ENCODE results near the gene LHCGR. TPM values are rescaled to one million over a fixed set of nuclear protein-coding genes. Genes with fewer than 3 reads are reported as not detected.
"Not testable (repeated sequence)": the region's sequence is repeated elsewhere in the genome, so short reads cannot be mapped to it uniquely, and the experiment has no call there.

The LHCGR gene
- total RNA-seq, 3 donors from 2014 or later = not detected

DNA sequence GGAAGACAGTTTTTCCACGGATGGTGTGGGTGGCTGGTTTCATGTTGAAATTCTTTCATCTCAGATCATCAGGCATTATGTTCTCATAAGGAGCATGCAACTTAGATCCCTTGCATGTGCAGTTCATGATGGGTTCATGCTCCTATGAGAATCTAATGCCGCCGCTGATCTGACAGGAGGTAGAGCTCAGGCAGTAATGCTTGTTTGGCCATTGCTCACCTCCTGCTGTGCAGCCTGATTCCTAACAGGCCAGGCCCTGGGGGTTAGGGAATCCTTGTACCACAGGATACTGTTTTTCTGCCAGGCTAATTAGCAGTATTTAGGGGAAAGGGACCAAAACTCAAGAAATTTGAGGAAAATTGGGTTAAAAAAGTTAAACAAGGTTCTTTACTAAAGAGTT is 5.3 kb upstream of the LHCGR start:
- no peak for DNase-seq
- Mint-ChIP-seq H3K4me1 (ENCODE audit: low read depth) (no peaks in the 10 kb centered on the region), H3K4me3 (no peak overlapping the region), H3K36me3 (ENCODE audit: insufficient read depth) (no peaks in the 10 kb centered on the region), H3K27me3 (ENCODE audit: low read depth) (peaks cover 11% of the 10 kb centered on the region), H3K9me3 (peaks cover 10% of the 10 kb centered on the region)
- no peak for ATAC-seq

DNA sequence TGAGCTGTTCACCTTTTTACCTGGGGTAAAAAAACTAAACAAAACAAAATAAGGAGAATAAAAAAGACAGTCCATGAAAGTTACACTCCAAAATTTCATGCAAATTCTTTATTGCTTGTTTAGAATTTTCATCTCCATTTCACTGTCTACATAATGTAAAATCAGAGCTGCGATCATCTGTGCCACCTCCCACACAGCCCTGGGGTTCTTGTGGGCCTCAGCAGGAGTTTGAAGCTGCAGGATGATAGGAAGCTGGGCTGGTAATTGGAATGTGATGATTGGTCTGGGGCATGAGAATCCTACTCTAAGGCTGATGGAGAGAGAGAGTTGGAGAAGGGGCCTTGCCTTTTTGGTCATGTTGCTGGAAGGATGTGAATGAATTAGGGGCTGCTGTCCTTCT is 4.2 kb upstream of the LHCGR start:
- Mint-ChIP-seq H3K27me3 (ENCODE audit: low read depth) (peaks cover 19% of the 10 kb centered on the region), H3K4me3 (no peak overlapping the region), H3K4me1 (ENCODE audit: low read depth) (no peaks in the 10 kb centered on the region), H3K9me3 (peaks cover 10% of the 10 kb centered on the region), H3K36me3 (ENCODE audit: insufficient read depth) (no peaks in the 10 kb centered on the region)
- ATAC-seq (no peak), DNase-seq (no peak)

- DNase-seq = no peak
- no peak overlapping the region for H3K4me3 Mint-ChIP-seq
- no peaks in the 10 kb centered on the region for H3K36me3 Mint-ChIP-seq (ENCODE audit: insufficient read depth)
- no peak for ATAC-seq
- peaks cover 23% of the 10 kb centered on the region for H3K27me3 Mint-ChIP-seq (ENCODE audit: low read depth)
- H3K9me3 Mint-ChIP-seq = no peaks in the 10 kb centered on the region
- no peaks in the 10 kb centered on the region for H3K4me1 Mint-ChIP-seq (ENCODE audit: low read depth)
Observed at GRCh38 chr2:48756289-48756688, 765 bp upstream of the LHCGR start.

GRCh38 chr2:48754874-48755273 is 650 bp downstream of the LHCGR start:
- Mint-ChIP-seq H3K4me3 (no peak overlapping the region), H3K9me3 (no peaks in the 10 kb centered on the region), H3K36me3 (ENCODE audit: insufficient read depth) (no peaks in the 10 kb centered on the region), H3K4me1 (ENCODE audit: low read depth) (no peaks in the 10 kb centered on the region), H3K27me3 (ENCODE audit: low read depth) (peaks cover 23% of the 10 kb centered on the region)
- DNase-seq (no peak), ATAC-seq (no peak)

- no peaks in the 10 kb centered on the region for H3K36me3 Mint-ChIP-seq (ENCODE audit: insufficient read depth)
- DNase-seq = no peak
- no peak overlapping the region for H3K4me3 Mint-ChIP-seq
- H3K4me1 Mint-ChIP-seq (ENCODE audit: low read depth) = no peaks in the 10 kb centered on the region
- peaks cover 23% of the 10 kb centered on the region for H3K27me3 Mint-ChIP-seq (ENCODE audit: low read depth)
- no peaks in the 10 kb centered on the region for H3K9me3 Mint-ChIP-seq
- ATAC-seq = no peak
Observed at GRCh38 chr2:48753228-48753627, 2.3 kb downstream of the LHCGR start.

- Mint-ChIP-seq H3K9me3 (no peaks in the 10 kb centered on the region), H3K27me3 (ENCODE audit: low read depth) (peaks cover 10% of the 10 kb centered on the region), H3K36me3 (ENCODE audit: insufficient read depth) (no peaks in the 10 kb centered on the region), H3K4me1 (ENCODE audit: low read depth) (no peaks in the 10 kb centered on the region), H3K4me3 (no peak overlapping the region)
- no peak for ATAC-seq
- DNase-seq = no peak
Observed at GRCh38 chr2:48750128-48750739, 5.3 kb downstream of the LHCGR start.

GRCh38 chr2:48749291-48750127 is 6.0 kb downstream of the LHCGR start:
- ATAC-seq (no peak), DNase-seq (no peak)
- H3K4me3 Mint-ChIP-seq = no peak overlapping the region
- no peaks in the 10 kb centered on the region for H3K4me1 Mint-ChIP-seq (ENCODE audit: low read depth)
- no peaks in the 10 kb centered on the region for H3K36me3 Mint-ChIP-seq (ENCODE audit: insufficient read depth)
- H3K9me3 Mint-ChIP-seq = no peaks in the 10 kb centered on the region
- H3K27me3 Mint-ChIP-seq (ENCODE audit: low read depth) = peaks cover 3% of the 10 kb centered on the region

DNA sequence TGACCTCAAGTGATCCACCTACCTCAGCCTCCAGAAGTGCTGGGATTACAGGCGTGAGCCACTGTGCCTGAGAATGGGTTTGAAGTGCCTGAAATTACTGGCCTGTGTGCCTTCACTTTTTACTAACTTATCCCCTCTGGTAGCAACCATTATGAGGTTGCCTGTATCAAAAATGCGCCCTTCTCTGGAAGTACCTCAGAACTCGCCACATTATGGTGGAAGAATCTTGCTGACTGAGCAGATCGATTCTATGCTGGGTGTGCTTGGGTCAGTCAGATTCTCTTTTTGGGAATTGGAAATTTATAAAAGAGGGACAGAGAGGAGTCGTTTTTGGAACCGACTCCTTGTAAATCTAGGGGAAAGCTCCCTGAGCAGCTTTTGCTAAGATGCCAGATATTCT is 8.2 kb downstream of the LHCGR start:
- Mint-ChIP-seq H3K36me3 (ENCODE audit: insufficient read depth) (no peaks in the 10 kb centered on the region), H3K4me3 (no peak overlapping the region), H3K9me3 (no peaks in the 10 kb centered on the region), H3K4me1 (ENCODE audit: low read depth) (no peaks in the 10 kb centered on the region), H3K27me3 (ENCODE audit: low read depth) (no peaks in the 10 kb centered on the region)
- DNase-seq (no peak), ATAC-seq (no peak)

DNA sequence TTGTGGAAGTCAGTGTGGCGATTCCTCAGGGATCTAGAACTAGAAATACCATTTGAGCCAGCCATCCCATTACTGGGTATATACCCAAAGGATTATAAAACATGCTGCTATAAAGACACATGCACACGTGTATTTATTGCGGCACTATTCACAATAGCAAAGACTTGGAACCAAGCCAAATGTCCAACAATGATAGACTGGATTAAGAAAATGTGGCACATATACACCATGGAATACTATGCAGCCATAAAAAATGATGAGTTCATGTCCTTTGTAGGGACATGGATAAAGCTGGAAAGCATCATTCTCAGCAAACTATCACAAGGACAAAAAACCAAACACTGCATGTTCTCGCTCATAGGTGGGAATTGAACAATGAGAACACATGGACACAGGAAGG is 16.3 kb downstream of the LHCGR start:
- DNase-seq; H3K9me3 Mint-ChIP-seq; H3K4me1 Mint-ChIP-seq (ENCODE audit: low read depth); H3K27me3 Mint-ChIP-seq (ENCODE audit: low read depth); H3K4me3 Mint-ChIP-seq; H3K36me3 Mint-ChIP-seq (ENCODE audit: insufficient read depth); ATAC-seq: not testable (repeated sequence)

- no peak for ATAC-seq
- Mint-ChIP-seq H3K4me3 (no peak overlapping the region), H3K9me3 (peaks cover 6% of the 10 kb centered on the region), H3K36me3 (ENCODE audit: insufficient read depth) (no peaks in the 10 kb centered on the region), H3K4me1 (ENCODE audit: low read depth) (no peaks in the 10 kb centered on the region), H3K27me3 (ENCODE audit: low read depth) (peaks cover 10% of the 10 kb centered on the region)
- no peak for DNase-seq
Observed at GRCh38 chr2:48738806-48739205, 16.7 kb downstream of the LHCGR start.

GRCh38 chr2:48736251-48736650 is 19.3 kb downstream of the LHCGR start:
- no peaks in the 10 kb centered on the region for H3K4me1 Mint-ChIP-seq (ENCODE audit: low read depth)
- no peaks in the 10 kb centered on the region for H3K36me3 Mint-ChIP-seq (ENCODE audit: insufficient read depth)
- H3K27me3 Mint-ChIP-seq (ENCODE audit: low read depth) = peaks cover 10% of the 10 kb centered on the region
- peaks cover 6% of the 10 kb centered on the region for H3K9me3 Mint-ChIP-seq
- H3K4me3 Mint-ChIP-seq = no peak overlapping the region
- ATAC-seq (no peak), DNase-seq (no peak)

GRCh38 chr2:48734576-48735303 is 20.8 kb downstream of the LHCGR start:
- DNase-seq = no peak
- Mint-ChIP-seq H3K4me3 (no peak overlapping the region), H3K4me1 (ENCODE audit: low read depth) (no peaks in the 10 kb centered on the region), H3K27me3 (ENCODE audit: low read depth) (peaks cover 10% of the 10 kb centered on the region), H3K36me3 (ENCODE audit: insufficient read depth) (no peaks in the 10 kb centered on the region), H3K9me3 (peaks cover 6% of the 10 kb centered on the region)
- ATAC-seq = no peak

DNA sequence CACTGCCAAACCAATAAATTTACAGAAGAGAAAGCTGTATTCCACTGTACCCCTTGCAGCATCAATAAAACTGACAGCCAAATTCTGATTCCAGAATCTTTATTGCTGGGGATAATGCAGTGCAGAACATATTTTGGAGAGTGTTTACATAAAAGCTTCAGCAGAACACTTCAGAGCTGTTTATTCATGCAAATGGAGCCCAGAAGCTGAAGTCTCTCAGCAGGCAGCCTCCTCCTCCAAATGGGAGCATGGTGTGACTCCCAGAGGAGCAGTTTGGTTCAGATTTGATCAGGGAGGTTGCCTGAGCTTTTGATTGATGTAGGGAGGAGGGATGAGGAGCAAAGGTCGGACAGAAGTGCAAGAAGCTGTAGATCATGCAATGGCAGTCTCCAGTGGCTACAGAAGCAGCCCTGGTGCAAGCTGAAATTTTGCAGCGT is 22.4 kb downstream of the LHCGR start:
- Mint-ChIP-seq H3K4me1 (ENCODE audit: low read depth) (no peaks in the 10 kb centered on the region), H3K36me3 (ENCODE audit: insufficient read depth) (no peaks in the 10 kb centered on the region), H3K9me3 (peaks cover 2% of the 10 kb centered on the region), H3K27me3 (ENCODE audit: low read depth) (peaks cover 10% of the 10 kb centered on the region), H3K4me3 (no peak overlapping the region)
- ATAC-seq = no peak
- no peak for DNase-seq

DNA sequence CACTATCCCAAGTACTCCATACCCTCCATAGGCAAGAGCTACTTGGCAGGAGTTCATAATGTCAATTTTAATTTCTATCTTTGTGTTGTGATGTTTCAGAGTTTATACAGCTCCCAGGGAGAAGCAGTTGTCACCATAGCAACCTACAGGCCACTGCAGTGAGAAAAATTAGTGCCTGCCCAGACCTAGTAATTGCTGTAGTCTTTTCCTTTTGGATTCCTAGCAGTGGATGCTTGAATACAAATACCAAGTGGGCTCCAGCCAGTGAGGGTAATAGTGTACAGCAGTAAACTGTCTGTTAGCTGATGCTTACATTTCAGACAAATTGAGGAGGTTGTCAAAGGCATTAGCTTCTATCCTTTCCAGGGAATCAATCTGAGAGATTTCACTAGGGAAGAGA is 26.7 kb downstream of the LHCGR start:
- Mint-ChIP-seq H3K4me3 (no peak overlapping the region), H3K27me3 (ENCODE audit: low read depth) (no peaks in the 10 kb centered on the region), H3K9me3 (no peaks in the 10 kb centered on the region), H3K4me1 (ENCODE audit: low read depth) (no peaks in the 10 kb centered on the region), H3K36me3 (ENCODE audit: insufficient read depth) (no peaks in the 10 kb centered on the region)
- no peak for ATAC-seq
- DNase-seq = no peak

- H3K9me3 Mint-ChIP-seq = no peaks in the 10 kb centered on the region
- H3K4me1 Mint-ChIP-seq (ENCODE audit: low read depth) = no peaks in the 10 kb centered on the region
- no peak for DNase-seq
- no peak overlapping the region for H3K4me3 Mint-ChIP-seq
- no peaks in the 10 kb centered on the region for H3K27me3 Mint-ChIP-seq (ENCODE audit: low read depth)
- no peaks in the 10 kb centered on the region for H3K36me3 Mint-ChIP-seq (ENCODE audit: insufficient read depth)
- ATAC-seq = no peak
Observed at GRCh38 chr2:48728295-48728694, 27.2 kb downstream of the LHCGR start.
